K562 (cell line): Measurements from ENCODE around the gene HPS4. TPM values are rescaled to one million over a fixed set of nuclear protein-coding genes. Genes with fewer than 3 reads are reported as not detected.

Experiments used
- ATAC-seq: fragments of 200-7000 bp; cut with Tn5 transposase; 3 replicates; pipeline ENCODE4 v1.9.1; 2020; ENCODE audit warnings: moderate library complexity
- BruUV-seq: library from RNA; stranded (reverse); fragments of 400-500 nt; replicated peaks from 2 replicates; lab custom pipeline; 2021; lab: Mats Ljungman, UMichigan
- CTCF ChIA-PET: fragments of 300-600 bp; formaldehyde crosslinking; extraction: SDS; loops from one replicate; lab custom pipeline; 2021; ENCODE audit warnings: low intra/inter-chr PET ratio; lab: Yijun Ruan, JAX
- POLR2A ChIA-PET: fragments of 300-600, 350-650 bp; sonication (Branson Sonifier 250); formaldehyde crosslinking; extraction: SDS; loops from one replicate; lab custom pipeline; 2021; ENCODE audit warnings: antibody characterized with exemption, inconsistent platforms; lab: Yijun Ruan, JAX
- DNase-seq, 4 experiments: peaks; one replicate each; pipeline versions ENCODE4 v3.0.0 to v3.0.0-alpha.2; 2011 to 2018; ENCODE audit warnings: low spot score in 3 of 4, mixed read lengths in 3 of 4; ENCODE audit errors: extremely low read depth in 1 of 4
- FAIRE-seq: peaks from 2 replicates; lab custom pipeline; 2011; peaks lifted over from hg19 to GRCh38; lab: Jason Lieb, UNC
- H2AFZ ChIP-seq: 2 replicates; pipeline ENCODE4 v1.6.0; 2011; ENCODE audit warnings: low read depth, low read length, control low read depth, inconsistent platforms
- H3K27ac ChIP-seq: fragments of 200-600 bp; 3 replicates; pipeline ENCODE4 v1.8.0; 2011; ENCODE audit warnings: low read depth, mild to moderate bottlenecking, control low read depth, inconsistent platforms, low read length, moderate library complexity, mixed read lengths; ENCODE audit errors: extremely low read depth
- H3K27me3 ChIP-seq, 2 experiments: fragments of 300-600 bp in 1 of 2; 2 replicates in 1 of 2; 3 replicates in 1 of 2; pipeline versions ENCODE4 v1.6.0 to v1.8.0; 2011; ENCODE audit warnings: inconsistent platforms in 2 of 2, low read length in 2 of 2, mild to moderate bottlenecking in 1 of 2, mixed read lengths in 1 of 2, moderate library complexity in 1 of 2; ENCODE audit not compliant: control insufficient read depth in 2 of 2, insufficient read depth in 2 of 2
- H3K36me3 ChIP-seq: fragments of 300-600 bp; 3 replicates; pipeline ENCODE4 v1.8.0; 2011; ENCODE audit warnings: mild to moderate bottlenecking, low read length, inconsistent platforms; ENCODE audit not compliant: control insufficient read depth, insufficient read depth
- H3K4me1 ChIP-seq, 2 experiments: fragments of 200-600 bp in 1 of 2; replicated peaks in 1 of 2; 2 replicates in 1 of 2; 3 replicates in 1 of 2; pipeline versions ENCODE4 v1.5.1 to v1.8.0; 2011; ENCODE audit warnings: inconsistent platforms in 2 of 2, low read length in 2 of 2, mild to moderate bottlenecking in 1 of 2, mixed read lengths in 1 of 2, moderate library complexity in 1 of 2; ENCODE audit not compliant: control insufficient read depth in 2 of 2, insufficient read depth in 2 of 2
- H3K4me2 ChIP-seq: 2 replicates; pipeline ENCODE4 v1.6.1; 2011; ENCODE audit warnings: low read length, control low read depth, inconsistent platforms, mixed read lengths; ENCODE audit not compliant: insufficient read depth
- H3K4me3 ChIP-seq: fragments of 200-600 bp; sonication (generic), shearing (Covaris generic); 2 replicates; pipeline ENCODE4 v1.5.1; 2016; ENCODE audit warnings: control low read depth, inconsistent platforms
- H3K79me2 ChIP-seq: fragments of 200-600 bp; 3 replicates; pipeline ENCODE4 v1.8.0; 2011; ENCODE audit warnings: low read length, inconsistent platforms; ENCODE audit not compliant: control insufficient read depth, insufficient read depth
- H3K9ac ChIP-seq, 2 experiments: 2 replicates each; pipeline versions ENCODE4 v1.6.0 to v1.6.1; 2011; ENCODE audit warnings: low read depth in 2 of 2, low read length in 2 of 2, control low read depth in 1 of 2, inconsistent platforms in 1 of 2, mild to moderate bottlenecking in 1 of 2, mixed read lengths in 1 of 2; ENCODE audit not compliant: insufficient read depth in 1 of 2
- H3K9me1 ChIP-seq: one replicate; pipeline ENCODE4 v1.6.0; 2011; ENCODE audit warnings: inconsistent platforms, mild to moderate bottlenecking, low read length, moderate library complexity; ENCODE audit not compliant: control insufficient read depth, insufficient read depth
- H3K9me3 ChIP-seq: replicated peaks from 2 replicates; pipeline ENCODE4 v1.5.1; 2011; ENCODE audit warnings: low read depth, low read length, inconsistent platforms; ENCODE audit not compliant: control insufficient read depth, insufficient read depth
- H4K20me1 ChIP-seq: replicated peaks from 2 replicates; pipeline ENCODE4 v1.6.1; 2011; ENCODE audit warnings: low read length, inconsistent platforms, mixed read lengths; ENCODE audit not compliant: control insufficient read depth, insufficient read depth
- BDP1 ChIP-seq: IDR thresholded peaks from 3 replicates; pipeline ENCODE4 v1.6.1; 2011; ENCODE audit not compliant: insufficient read length, insufficient read depth
- HMG20B ChIP-seq: fragments of 250-450 bp; sonication (Bioruptor Pico); IDR thresholded peaks from 2 replicates; pipeline ENCODE4 v1.5.0; 2021; ENCODE audit warnings: mild to moderate bottlenecking
- L3MBTL2 ChIP-seq: fragments of 450-650 bp; IDR thresholded peaks from 2 replicates; pipeline ENCODE4 v1.6.1; 2016; ENCODE audit warnings: mild to moderate bottlenecking, moderate library complexity
- SMAD1 ChIP-seq: fragments of 150-350 bp; IDR thresholded peaks from 2 replicates; pipeline ENCODE4 v1.6.1; 2014; ENCODE audit warnings: low read length, low read depth; ENCODE audit not compliant: partially characterized antibody
- XRCC3 ChIP-seq: fragments of 450-650 bp; IDR thresholded peaks from 2 replicates; pipeline ENCODE4 v1.6.1; 2017; ENCODE audit warnings: mild to moderate bottlenecking, moderate library complexity
- ZNF133 ChIP-seq: fragments of 250-450 bp; sonication (Bioruptor Pico); IDR thresholded peaks from 2 replicates; pipeline ENCODE4 v1.4.0; 2020; ENCODE audit warnings: mild to moderate bottlenecking
- ZNF217 ChIP-seq: sonication (generic); formaldehyde crosslinking; IDR thresholded peaks from 2 replicates; pipeline ENCODE4 v1.8.0; 2022; ENCODE audit warnings: mild to moderate bottlenecking, missing genetic modification reagents
- WGBS: fragments of 100-300 bp; shearing (Covaris generic); methylation state at CpG from one replicate; pipeline ENCODE4 v1.1.6; 2016; ENCODE audit warnings: low coverage, mixed read lengths; ENCODE audit not compliant: insufficient coverage; ENCODE audit errors: missing lambda C conversion rate; 5-methylcytosine and 5-hydroxymethylcytosine counted together
- in situ Hi-C: fragments of 300-500 bp; cut with MboI; formaldehyde crosslinking; loops from 4 replicates; pipeline ENCODE4 v1.15.0; 2018; ENCODE audit warnings: inconsistent platforms, mixed read lengths
- intact Hi-C: fragments of 100-400 bp; cut with micrococcal nuclease; formaldehyde crosslinking; loops from 2 replicates; pipeline ENCODE4 v1.14.2; 2022
- polyA plus RNA-seq, 8 experiments: library from polyadenylated mRNA; depleted of rRNA in 4 of 8; stranded (reverse) in 5 of 8; unstranded in 3 of 8; fragments of >200 nt; fragmentation: Nextera tagmentation in 2 of 8; fragmentation: Illumina TruSeq in 1 of 8; extraction: Ambion mirVana in 2 of 8; extraction: Trizol in 1 of 8; gene quantifications; 2 replicates each; pipeline versions ENCODE4 v1.2.1 to v1.2.3, GENCODE V29; 2011 to 2014; ENCODE audit warnings: inconsistent platforms in 1 of 8, missing spikeins in 1 of 8
- total RNA-seq, 7 experiments: library from RNA; depleted of rRNA in 6 of 7; stranded (reverse); fragments of >200 nt in 6 of 7; fragmentation: Illumina TruSeq in 2 of 7; extraction: Trizol in 2 of 7; gene quantifications; 2 replicates each; pipeline versions ENCODE4 v1.2.1 to v1.2.3, GENCODE V29; 2011 to 2021; ENCODE audit warnings: low replicate concordance in 1 of 7

HPS4 gene
- total and polyA plus RNA-seq, 9 of the 15 experiments (the other 6 are each of a cell fraction or from before 2014, with no cell fraction given) = 12.8 to 29.2 (median 25.3) TPM

DNA sequence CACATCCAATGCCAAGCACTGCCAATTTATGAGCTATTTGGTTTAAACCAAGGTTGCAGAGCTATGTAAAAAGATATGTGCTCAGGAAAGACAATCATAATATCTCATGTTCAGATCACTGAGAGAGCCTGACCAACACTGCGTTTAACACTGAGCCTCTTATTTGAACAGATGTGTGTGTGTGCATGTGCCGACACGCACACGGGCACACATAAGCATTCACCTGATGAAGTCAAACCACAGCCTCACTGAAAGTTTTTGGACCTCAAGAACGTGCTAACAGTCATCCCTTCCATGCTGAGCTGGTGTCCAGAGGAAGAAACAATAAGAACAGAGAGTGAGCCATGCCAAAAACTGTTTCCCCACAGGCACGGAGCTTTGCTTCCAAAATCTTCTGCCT lies 23.4 kb downstream of the HPS4 start:
- intact Hi-C loops = no loop called here
- FAIRE-seq (no peak), DNase-seq (no peak), ATAC-seq (no peak)
- Histone ChIP-seq H3K9ac (no peak overlapping the region), H3K4me1 (peaks cover 0 to 5% of the 10 kb centered on the region in 2 experiments; a peak in 3 of 5 replicates), H3K27ac (no peak overlapping the region), H2AFZ (no peak overlapping the region), H3K27me3 (no peaks in the 10 kb centered on the region), H3K36me3 (peaks cover 77% of the 10 kb centered on the region; the same call in 2 of the 3 replicates), H3K4me3 (no peak overlapping the region), H3K4me2 (no peak overlapping the region), H3K9me3 (no peaks in the 10 kb centered on the region), H3K79me2 (peaks cover 11% of the 10 kb centered on the region; the same call in 1 of the 3 replicates), H3K9me1 (no peaks in the 10 kb centered on the region), H4K20me1 (no peaks in the 10 kb centered on the region; the same call in 1 of the 2 replicates)
- POLR2A ChIA-PET = interaction anchor here (1.2 to 1.3 kb wide), 2 partner anchors 19 to 30 kb away, joined by 3 read pairs; no protein-coding TSS in a partner anchor
- WGBS = 69% methylated on average over 4 of the region's 6 CpGs
- in situ Hi-C loops = loop anchor here (5.0 kb wide), 1 partner anchor 58 kb away; no protein-coding TSS in a partner anchor
- TF ChIP-seq XRCC3 (no peak), BDP1 (no peak), ZNF217 (CRISPR knock-in tag) (no peak), SMAD1 (no peak), ZNF133 (CRISPR knock-in tag) (no peak), L3MBTL2 (no peak), HMG20B (CRISPR knock-in tag) (no peak)
- no TSS peak for BruUV-seq
- CTCF ChIA-PET = interaction anchor here (4.0 kb wide), 1 partner anchor 61 kb away, joined by 57 read pairs; no protein-coding TSS in a partner anchor
